BLaER1 (cell line): ENCODE data around the gene NTM.

Source experiments
- H3K27ac ChIP-seq: shearing (Covaris generic); formaldehyde crosslinking; 2 replicates; pipeline ENCODE4 v1.8.1; 2022
- H3K27me3 ChIP-seq: shearing (Covaris generic); formaldehyde crosslinking; 2 replicates; pipeline ENCODE4 v1.8.1; 2022
- H3K36me3 ChIP-seq: shearing (Covaris generic); formaldehyde crosslinking; 2 replicates; pipeline ENCODE4 v1.8.1; 2022
- H3K4me1 ChIP-seq: shearing (Covaris generic); formaldehyde crosslinking; 2 replicates; pipeline ENCODE4 v1.8.1; 2022
- H3K4me2 ChIP-seq: shearing (Covaris generic); formaldehyde crosslinking; 2 replicates; pipeline ENCODE4 v1.8.1; 2022
- H3K4me3 ChIP-seq: shearing (Covaris generic); formaldehyde crosslinking; 2 replicates; pipeline ENCODE4 v1.8.1; 2022
- H3K9ac ChIP-seq: shearing (Covaris generic); formaldehyde crosslinking; 2 replicates; pipeline ENCODE4 v1.8.1; 2022
- H3K9me3 ChIP-seq: shearing (Covaris generic); formaldehyde crosslinking; 2 replicates; pipeline ENCODE4 v1.8.1; 2022
- H4K20me1 ChIP-seq: shearing (Covaris generic); formaldehyde crosslinking; 2 replicates; pipeline ENCODE4 v1.8.1; 2022
- Cebpa-rat ChIP-seq: shearing (Covaris generic); IDR thresholded peaks from 2 replicates; pipeline ENCODE4 v1.8.1; 2022

The NTM gene

GRCh38 chr11:132072044-132072857 lies 701.8 kb downstream of the NTM start:
- Histone ChIP-seq H3K4me1 (no peaks in the 10 kb centered on the region), H3K36me3 (no peaks in the 10 kb centered on the region), H3K27ac (no peak overlapping the region), H3K4me2 (no peak overlapping the region), H3K9me3 (peaks cover 22% of the 10 kb centered on the region), H3K27me3 (no peaks in the 10 kb centered on the region), H3K9ac (no peak overlapping the region), H4K20me1 (no peaks in the 10 kb centered on the region), H3K4me3 (no peak overlapping the region)
- no peak for TF ChIP-seq Cebpa-rat

- no peak overlapping the region for H3K4me3 ChIP-seq
- no peaks in the 10 kb centered on the region for H4K20me1 ChIP-seq
- H3K36me3 ChIP-seq, result no peaks in the 10 kb centered on the region
- H3K9ac ChIP-seq, result no peak overlapping the region
- no peaks in the 10 kb centered on the region for H3K27me3 ChIP-seq
- H3K27ac ChIP-seq, result no peak overlapping the region
- H3K9me3 ChIP-seq, result peaks cover 22% of the 10 kb centered on the region
- TF ChIP-seq Cebpa-rat, result no peak
- H3K4me2 ChIP-seq, result no peak overlapping the region
- no peaks in the 10 kb centered on the region for H3K4me1 ChIP-seq
These were observed 702.4 kb downstream of the NTM start for GRCh38 chr11:132072858-132073211.

GRCh38 chr11:132073787-132074186 lies 703.4 kb downstream of the NTM start:
- H3K9ac ChIP-seq, result no peak overlapping the region
- no peaks in the 10 kb centered on the region for H3K4me1 ChIP-seq
- peaks cover 22% of the 10 kb centered on the region for H3K9me3 ChIP-seq

GRCh38 chr11:132075447-132075846 lies 705.0 kb downstream of the NTM start:
- H3K36me3 ChIP-seq, result no peaks in the 10 kb centered on the region
- H3K4me3 ChIP-seq, result no peak overlapping the region
- H3K4me1 ChIP-seq, result no peaks in the 10 kb centered on the region
- H3K9me3 ChIP-seq, result peaks cover 5% of the 10 kb centered on the region; the same call in 1 of the 2 replicates
- H4K20me1 ChIP-seq, result no peaks in the 10 kb centered on the region
- H3K27ac ChIP-seq, result no peak overlapping the region
- no peaks in the 10 kb centered on the region for H3K27me3 ChIP-seq
- no peak for TF ChIP-seq Cebpa-rat
- no peak overlapping the region for H3K4me2 ChIP-seq
- H3K9ac ChIP-seq, result no peak overlapping the region

More at GRCh38 chr11:132073787-132074186, 703.4 kb downstream of the NTM start:
- no peak overlapping the region for H3K4me2 ChIP-seq
- H3K27me3 ChIP-seq, result no peaks in the 10 kb centered on the region
- no peaks in the 10 kb centered on the region for H3K36me3 ChIP-seq
- H4K20me1 ChIP-seq, result no peaks in the 10 kb centered on the region
- no peak overlapping the region for H3K27ac ChIP-seq
- H3K4me3 ChIP-seq, result no peak overlapping the region
- no peak for TF ChIP-seq Cebpa-rat

- Histone ChIP-seq H3K9ac (no peak overlapping the region), H4K20me1 (no peaks in the 10 kb centered on the region), H3K27me3 (no peaks in the 10 kb centered on the region), H3K4me3 (no peak overlapping the region), H3K27ac (no peak overlapping the region), H3K36me3 (no peaks in the 10 kb centered on the region), H3K4me2 (no peak overlapping the region), H3K4me1 (no peaks in the 10 kb centered on the region), H3K9me3 (no peaks in the 10 kb centered on the region)
- no peak for TF ChIP-seq Cebpa-rat
These were observed 707.0 kb downstream of the NTM start for GRCh38 chr11:132077416-132077815.

- no peaks in the 10 kb centered on the region for H3K36me3 ChIP-seq
- no peak overlapping the region for H3K9ac ChIP-seq
- no peaks in the 10 kb centered on the region for H3K4me1 ChIP-seq
- no peaks in the 10 kb centered on the region for H3K27me3 ChIP-seq
- H3K9me3 ChIP-seq, result no peaks in the 10 kb centered on the region
- H3K4me2 ChIP-seq, result no peak overlapping the region
- TF ChIP-seq Cebpa-rat, result no peak
- no peak overlapping the region for H3K4me3 ChIP-seq
- H4K20me1 ChIP-seq, result no peaks in the 10 kb centered on the region
- no peak overlapping the region for H3K27ac ChIP-seq
These were observed 708.1 kb downstream of the NTM start for GRCh38 chr11:132078264-132079076.

- Histone ChIP-seq H3K36me3 (no peaks in the 10 kb centered on the region), H3K4me1 (no peaks in the 10 kb centered on the region), H3K9me3 (no peaks in the 10 kb centered on the region)
These were observed 709.7 kb downstream of the NTM start for GRCh38 chr11:132080127-132080526.

GRCh38 chr11:132082566-132082965 lies 712.2 kb downstream of the NTM start:
- Histone ChIP-seq H3K9me3 (peaks cover 15% of the 10 kb centered on the region), H3K9ac (no peak overlapping the region), H3K27ac (no peak overlapping the region), H3K4me3 (no peak overlapping the region), H3K36me3 (no peaks in the 10 kb centered on the region), H3K27me3 (no peaks in the 10 kb centered on the region), H4K20me1 (no peaks in the 10 kb centered on the region), H3K4me1 (no peaks in the 10 kb centered on the region), H3K4me2 (no peak overlapping the region)
- TF ChIP-seq Cebpa-rat, result no peak

More at GRCh38 chr11:132080127-132080526, 709.7 kb downstream of the NTM start:
- Histone ChIP-seq H3K27me3 (no peaks in the 10 kb centered on the region), H3K4me3 (no peak overlapping the region), H4K20me1 (no peaks in the 10 kb centered on the region), H3K9ac (no peak overlapping the region), H3K4me2 (no peak overlapping the region), H3K27ac (no peak overlapping the region)
- no peak for TF ChIP-seq Cebpa-rat

- H3K4me2 ChIP-seq, result no peak overlapping the region
- no peaks in the 10 kb centered on the region for H3K36me3 ChIP-seq
- H3K27me3 ChIP-seq, result no peaks in the 10 kb centered on the region
- H3K9ac ChIP-seq, result no peak overlapping the region
- no peak for TF ChIP-seq Cebpa-rat
- H3K4me1 ChIP-seq, result no peaks in the 10 kb centered on the region
- no peak overlapping the region for H3K4me3 ChIP-seq
- peaks cover 26% of the 10 kb centered on the region for H3K9me3 ChIP-seq
- H4K20me1 ChIP-seq, result no peaks in the 10 kb centered on the region
- no peak overlapping the region for H3K27ac ChIP-seq
These were observed 714.0 kb downstream of the NTM start for GRCh38 chr11:132084433-132084832.

GRCh38 chr11:132087148-132087547 lies 716.7 kb downstream of the NTM start:
- H3K27ac ChIP-seq, result no peak overlapping the region
- peaks cover 26% of the 10 kb centered on the region for H3K9me3 ChIP-seq
- H3K4me2 ChIP-seq, result no peak overlapping the region
- no peak overlapping the region for H3K4me3 ChIP-seq
- H3K27me3 ChIP-seq, result no peaks in the 10 kb centered on the region
- no peaks in the 10 kb centered on the region for H3K36me3 ChIP-seq
- TF ChIP-seq Cebpa-rat, result no peak
- H3K9ac ChIP-seq, result no peak overlapping the region
- no peaks in the 10 kb centered on the region for H3K4me1 ChIP-seq
- no peaks in the 10 kb centered on the region for H4K20me1 ChIP-seq
